Subcutaneous adipose tissue (tissue), 4 donors: ENCODE measurements around the gene POF1B. TPM values are rescaled to one million over a fixed set of nuclear protein-coding genes. Genes with fewer than 3 reads are reported as not detected.

Experiments
- CTCF ChIP-seq: fragments of 450-650 bp; IDR thresholded peaks from one replicate; pipeline ENCODE4 v1.5.1; 2016; ENCODE audit warnings: low read depth, mild to moderate bottlenecking, control low read depth, antibody characterized with exemption, moderate library complexity
- total RNA-seq, 4 donors: library from RNA; depleted of rRNA; stranded (reverse); fragments of >200 nt; gene quantifications; one replicate each; pipeline ENCODE4 v1.1.0, GENCODE V29; 2016

POF1B gene
- total RNA-seq, 4 donors from 2014 or later = 0.22 to 0.75 TPM; not detected in 2

- no peak for TF ChIP-seq CTCF
These were observed 69.7 kb downstream of the POF1B start for GRCh38 chrX:85309717-85310116.

- no peak for TF ChIP-seq CTCF
These were observed 75.9 kb downstream of the POF1B start for GRCh38 chrX:85303544-85303943.

- no peak for TF ChIP-seq CTCF
These were observed 90.3 kb downstream of the POF1B start for GRCh38 chrX:85288992-85289723.

- TF ChIP-seq CTCF = no peak
These were observed 134.8 kb downstream of the POF1B start for GRCh38 chrX:85244450-85245211.

GRCh38 chrX:85243761-85244449 is 135.6 kb downstream of the POF1B start, which contains the start of the genes SATL1 and ZNF711:
Gene SATL1, minus strand, starts transcription at chrX:85243779. Its CDS starts 134,811 bp downstream, at chrX:85108968.
Gene ZNF711, plus strand, starts transcription at chrX:85243991. Its CDS starts 3,582 bp downstream, at chrX:85247573.
- TF ChIP-seq CTCF = no peak

- no peak for TF ChIP-seq CTCF
These were observed 136.3 kb downstream of the POF1B start for GRCh38 chrX:85243155-85243554.

Other genes with a start within 250 kb of the POF1B start
- gene SATL1, start 135.9 kb downstream of the POF1B start, total RNA-seq = not detected
- 1 to 10 TPM in 1 of 4 donors, under 1 TPM in 3; 0.57 to 1.5 (median 0.82) TPM for gene ZNF711, start 135.7 kb downstream of the POF1B start, total RNA-seq